ENCODE data around the gene NMUR1.
A peak's percentile ranks its signal among the peaks of the same experiment; 100 is the strongest.

NMUR1 gene

DNA sequence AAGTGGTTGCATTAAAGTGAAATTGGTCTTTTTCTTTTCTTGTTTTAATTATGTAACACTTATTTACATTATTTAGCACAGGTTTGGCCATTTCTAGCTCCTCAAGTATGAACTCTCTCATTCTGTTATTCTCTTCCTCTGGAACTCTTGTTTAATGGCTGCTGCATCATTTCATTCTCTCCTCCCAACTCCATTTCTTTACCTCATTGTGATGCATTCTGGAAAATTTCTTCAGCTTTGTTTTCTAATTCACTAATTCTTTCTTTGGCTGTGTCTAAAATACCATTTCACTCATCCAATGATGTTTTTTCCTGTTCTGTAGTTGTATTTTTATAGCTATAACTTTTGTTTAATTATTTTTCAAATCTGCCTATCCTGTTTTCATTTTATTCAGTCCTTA lies 22.5 kb upstream of the NMUR1 start:
- DNase-seq, result no peak

DNA sequence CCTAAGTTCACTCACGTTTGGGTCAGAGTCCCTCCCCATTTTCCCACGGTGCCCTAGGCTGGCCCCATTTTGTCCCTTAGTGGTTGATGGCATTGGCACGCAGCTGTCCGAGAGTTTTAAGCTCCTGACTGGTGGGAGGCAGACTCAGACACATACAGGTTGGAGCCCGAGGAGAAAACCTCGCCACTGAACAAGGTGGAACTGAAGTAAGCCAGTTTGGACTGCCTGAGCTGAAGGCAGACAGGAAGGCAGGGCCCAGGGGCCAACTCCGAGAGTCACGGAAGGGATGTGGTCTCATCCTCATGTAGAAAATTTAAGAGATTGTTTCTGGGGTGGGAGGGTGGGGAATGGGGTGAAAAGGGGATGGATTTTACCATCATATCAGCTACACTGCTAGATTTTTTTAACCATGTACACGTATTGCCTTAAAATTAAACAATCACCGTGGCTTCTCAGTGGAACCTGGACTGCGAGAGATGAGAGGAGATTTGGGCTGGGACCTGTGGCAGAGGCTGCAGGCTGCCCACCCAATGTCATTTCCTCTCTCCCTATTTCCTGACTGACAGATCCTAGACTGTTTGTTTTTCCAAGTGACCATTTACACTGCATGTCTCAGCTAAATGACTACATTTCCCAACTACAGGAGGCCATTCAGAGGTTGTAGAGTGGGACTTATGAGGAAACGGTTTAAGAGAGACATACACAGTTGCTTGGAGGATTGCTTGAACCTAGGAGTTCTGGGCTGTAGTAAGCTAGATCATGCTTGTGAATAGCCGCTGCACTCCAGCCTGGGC lies 19.4 kb upstream of the NMUR1 start:
- no peak for DNase-seq

DNA sequence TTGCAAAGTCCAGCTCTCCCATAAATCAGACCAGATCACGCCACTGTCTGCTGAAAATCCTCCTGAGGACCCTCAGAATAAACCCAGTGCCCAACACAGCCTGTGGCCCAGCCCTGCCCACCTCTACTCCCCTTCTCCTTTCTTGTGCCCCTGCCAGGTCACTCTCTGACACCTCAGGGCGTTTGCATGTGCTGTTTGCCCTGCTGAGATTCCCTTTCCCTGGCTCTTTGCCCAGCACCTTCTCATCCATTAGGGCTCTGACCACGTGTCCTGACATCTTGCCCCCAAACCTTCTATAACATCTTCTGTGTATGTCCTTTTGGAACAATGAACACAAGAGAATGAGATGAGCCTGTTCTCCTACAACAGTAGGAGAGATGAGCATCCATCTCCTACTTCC lies 18.5 kb upstream of the NMUR1 start:
- no peak for DNase-seq

DNA sequence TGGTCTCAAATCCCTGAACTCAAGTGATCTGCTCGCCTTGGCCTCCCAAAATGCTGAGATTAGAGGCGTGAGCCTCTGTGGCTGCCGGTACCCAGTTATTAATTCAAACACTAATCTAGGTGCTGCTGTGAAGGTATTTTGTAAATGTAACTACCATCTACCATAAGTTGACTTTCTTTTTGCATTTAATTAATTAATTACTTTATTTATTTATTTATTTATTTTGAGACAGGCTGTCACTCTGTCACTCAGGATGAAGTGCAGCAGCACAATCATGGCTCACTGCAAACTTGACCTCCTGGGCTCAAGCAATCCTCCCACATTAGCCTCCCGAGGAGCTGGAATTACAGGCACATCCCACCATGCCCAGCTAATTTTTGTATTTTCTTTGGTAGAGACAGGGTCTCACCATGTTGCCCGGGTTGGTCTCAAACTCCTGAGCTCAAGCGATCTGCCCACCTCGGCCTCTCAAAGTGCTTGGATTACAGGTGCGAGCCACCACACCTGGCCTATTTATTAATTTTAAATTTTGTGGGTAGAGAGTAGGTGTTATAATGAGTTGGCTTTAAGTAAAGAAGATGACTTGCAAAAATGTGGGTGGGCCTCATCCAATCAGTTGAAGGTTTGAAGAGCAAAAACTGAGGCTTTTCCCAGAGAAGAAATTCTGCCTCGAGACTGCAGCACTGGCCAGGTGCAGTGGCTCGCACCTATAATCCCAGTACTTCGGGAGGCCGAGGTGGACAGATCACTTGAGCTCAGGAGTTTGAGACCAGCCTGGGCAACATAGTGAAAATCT lies 17.3 kb upstream of the NMUR1 start:
- no peak for DNase-seq

DNA sequence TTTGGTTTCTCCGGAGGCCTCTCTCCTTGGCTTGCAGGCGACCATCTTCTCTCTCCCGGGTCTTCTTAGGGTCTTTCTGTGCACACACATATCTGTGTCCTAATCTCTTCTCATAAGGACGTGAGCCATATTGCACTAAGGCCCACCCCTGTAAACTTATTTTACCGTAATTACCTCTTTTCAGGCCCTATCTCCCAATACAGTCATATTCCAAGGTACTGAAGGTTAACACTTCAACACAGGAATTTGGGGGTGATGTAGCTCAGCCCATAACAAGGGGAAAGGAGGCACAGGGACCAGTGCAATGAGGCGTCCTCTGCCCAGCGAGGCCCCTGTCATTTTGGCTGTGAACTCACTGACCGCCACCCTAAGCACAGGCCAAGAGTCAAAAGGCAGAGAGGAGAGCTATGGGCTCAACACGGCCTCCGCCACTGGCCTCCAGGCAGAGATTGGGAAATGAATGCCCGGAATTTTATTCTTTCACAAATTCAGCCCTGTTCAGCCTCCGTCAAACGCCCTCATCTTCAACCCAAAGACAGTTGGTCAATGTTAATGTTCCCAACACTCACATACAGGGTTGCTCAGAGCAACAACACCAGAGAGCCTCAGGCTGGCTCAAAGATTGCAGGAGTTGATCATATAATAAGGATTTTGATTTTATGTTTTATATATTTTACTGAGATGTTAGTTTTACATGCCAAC lies 15.9 kb upstream of the NMUR1 start:
- peak; percentile 57 to 63 for DNase-seq

DNA sequence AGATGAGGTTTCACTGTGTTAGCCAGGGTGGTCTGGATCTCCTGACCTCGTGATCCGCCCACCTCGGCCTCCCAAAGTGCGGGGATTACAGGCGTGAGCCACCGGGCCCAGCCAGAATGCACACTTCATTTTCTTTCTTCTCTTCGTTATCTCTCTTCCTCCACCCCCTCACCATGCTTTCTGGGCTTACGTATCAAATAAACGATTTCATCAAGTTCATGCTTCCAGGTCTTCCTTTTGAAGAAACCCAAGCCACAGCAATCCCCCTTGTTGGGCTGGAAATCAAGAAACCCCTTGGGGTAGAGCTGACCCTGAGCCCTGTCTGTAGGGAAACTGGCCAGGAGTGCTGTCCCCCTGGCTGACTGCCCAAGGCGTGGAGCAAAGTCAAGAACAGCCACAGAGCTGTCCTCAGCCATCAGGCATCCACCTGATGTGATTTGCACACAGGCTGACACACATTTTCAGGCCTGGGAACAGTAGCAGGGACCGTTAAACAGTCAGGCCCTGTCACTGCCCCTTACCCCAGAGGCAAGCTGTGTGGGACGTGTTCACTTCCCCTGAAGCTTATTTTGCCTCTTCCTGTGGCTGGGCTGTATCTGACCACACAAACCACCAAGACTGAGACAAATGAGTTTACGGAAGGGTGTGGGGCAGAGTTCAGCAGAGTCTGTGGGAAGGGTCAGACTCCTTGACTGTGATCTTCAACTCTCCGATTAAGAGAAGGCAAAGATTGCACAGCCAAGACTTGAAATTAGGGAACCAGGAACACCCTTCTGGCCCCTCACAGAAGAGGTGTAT lies 15.1 kb upstream of the NMUR1 start:
- peak; percentile 96 to 97 for DNase-seq

DNA sequence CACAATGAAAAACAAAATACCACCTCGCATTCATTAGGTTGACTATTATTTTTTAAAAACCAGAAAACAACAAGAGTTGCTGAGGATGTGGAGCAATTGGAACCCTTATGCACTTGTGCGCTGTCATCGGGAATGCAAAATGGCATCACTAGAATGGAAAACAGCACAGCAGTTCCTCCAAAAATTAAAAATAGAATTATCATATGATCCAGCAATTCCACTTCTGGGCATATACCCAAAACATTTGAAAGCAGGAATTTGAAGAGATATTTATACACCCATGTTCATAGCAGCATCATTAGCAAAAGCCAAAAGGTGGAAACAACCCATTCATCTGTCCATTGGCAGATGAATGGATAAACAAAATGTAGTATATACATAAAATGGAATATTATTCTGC lies 11.9 kb upstream of the NMUR1 start:
- no peak for DNase-seq

DNA sequence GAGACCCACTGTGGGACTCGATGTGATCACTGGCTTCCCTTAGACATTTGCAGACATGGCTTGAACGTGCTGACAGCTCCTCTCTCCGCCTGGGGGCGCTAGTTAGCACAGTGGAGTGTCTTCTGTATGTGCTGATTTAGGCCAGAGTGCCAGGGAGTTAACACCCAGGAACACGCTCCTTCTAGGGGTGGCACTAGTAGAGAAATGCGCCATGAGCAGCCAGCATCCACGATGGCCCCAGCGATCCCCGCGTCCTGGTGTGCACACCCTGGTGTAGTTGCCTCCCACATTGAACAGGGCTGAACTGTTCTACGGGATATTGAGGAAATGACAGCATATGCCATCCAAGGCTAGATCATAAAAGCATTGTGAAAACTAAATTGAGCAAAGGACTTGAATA lies 11.4 kb upstream of the NMUR1 start:
- DNase-seq, result peak; percentile 23 to 43

DNA sequence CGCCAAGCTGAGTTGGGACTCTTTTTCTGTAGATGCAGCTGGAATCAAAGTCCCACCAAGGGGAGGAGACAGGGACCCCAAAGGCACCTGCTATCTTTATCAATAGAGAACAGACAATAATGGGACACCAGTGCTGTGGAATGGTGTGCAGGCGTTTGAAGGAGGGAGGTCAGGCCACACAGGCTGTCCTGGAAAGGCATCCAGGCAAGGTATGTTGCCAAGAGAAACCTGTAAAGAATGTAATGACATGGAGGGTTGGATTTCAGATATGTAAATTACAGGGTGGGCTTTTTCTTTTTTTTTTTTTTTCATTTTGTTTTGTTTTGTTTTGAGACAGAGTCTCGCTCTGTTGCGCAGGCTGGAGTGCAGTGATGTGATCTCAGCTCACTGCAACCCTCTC lies 9.7 kb upstream of the NMUR1 start:
- DNase-seq, result no peak

DNA sequence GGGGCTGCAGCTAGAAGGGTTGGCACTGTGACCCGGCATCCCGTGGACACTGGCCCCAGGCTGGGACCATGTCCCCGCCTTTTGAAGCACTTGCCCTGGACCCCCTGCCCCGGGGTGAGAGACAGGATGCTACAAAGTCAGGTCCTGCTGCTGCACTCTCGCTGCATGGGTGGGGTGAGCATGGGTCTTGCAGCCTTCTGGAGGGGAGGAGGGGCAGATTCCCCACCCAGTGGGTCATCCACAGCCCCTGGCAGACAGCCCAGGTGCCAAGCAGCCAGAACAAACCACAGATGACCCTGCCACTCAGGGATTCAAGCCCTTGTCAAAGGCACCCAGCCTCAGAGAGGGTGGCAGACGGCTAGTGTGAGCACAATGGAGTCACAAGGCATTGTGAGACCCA lies 5.7 kb upstream of the NMUR1 start:
- DNase-seq, result no peak

DNA sequence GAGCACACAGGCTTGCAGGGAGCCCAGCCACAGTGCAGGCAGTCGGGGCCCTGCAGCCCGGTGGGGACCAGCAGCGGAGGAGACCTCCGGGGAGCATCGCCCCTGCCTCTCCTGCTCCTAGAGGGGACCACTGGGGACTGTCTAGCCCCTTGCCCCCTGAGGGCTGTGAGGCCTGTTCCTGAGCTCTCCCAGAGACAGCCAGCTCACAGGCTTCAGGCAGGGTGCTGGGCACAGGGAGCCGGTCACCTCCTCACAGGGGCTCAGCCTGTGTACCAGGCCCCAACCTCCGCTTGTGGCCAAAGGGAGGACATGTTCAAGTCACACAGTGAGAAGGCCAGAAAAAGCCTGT lies 3.5 kb upstream of the NMUR1 start:
- no peak for DNase-seq

DNA sequence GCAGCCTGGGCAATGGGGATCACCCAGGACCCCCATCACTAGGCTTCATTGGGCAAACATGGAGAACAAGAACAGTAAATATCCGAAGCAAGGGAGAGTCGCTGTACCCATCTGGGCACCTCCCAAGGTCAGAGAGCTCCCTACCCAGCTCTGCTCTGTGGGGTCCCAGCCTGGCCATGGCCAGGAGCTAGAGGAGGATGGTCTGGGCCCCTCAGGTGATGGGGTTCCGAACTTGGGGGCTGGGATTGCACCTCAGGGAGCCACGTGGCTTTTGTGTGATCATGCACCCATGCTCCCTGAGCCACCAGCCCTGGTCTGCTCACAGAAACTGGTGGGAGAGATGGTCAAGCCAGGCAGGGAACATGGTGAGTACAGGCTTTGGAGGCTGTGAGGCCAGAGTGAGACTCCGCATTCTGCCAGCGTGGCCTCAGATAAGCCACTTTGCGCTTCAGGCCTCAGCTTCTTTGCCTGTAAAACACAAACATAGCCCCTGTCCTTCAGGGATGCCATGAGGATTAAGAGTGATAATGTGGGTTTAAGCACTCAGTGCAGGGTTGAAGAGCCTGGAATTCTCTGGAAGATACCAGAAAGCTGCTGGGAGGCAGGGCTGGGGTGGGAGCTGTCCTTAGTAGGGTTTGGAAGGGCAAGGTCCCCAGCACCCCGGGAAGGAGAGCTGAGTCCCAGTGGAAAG lies 3.0 kb upstream of the NMUR1 start:
- no peak for DNase-seq

DNA sequence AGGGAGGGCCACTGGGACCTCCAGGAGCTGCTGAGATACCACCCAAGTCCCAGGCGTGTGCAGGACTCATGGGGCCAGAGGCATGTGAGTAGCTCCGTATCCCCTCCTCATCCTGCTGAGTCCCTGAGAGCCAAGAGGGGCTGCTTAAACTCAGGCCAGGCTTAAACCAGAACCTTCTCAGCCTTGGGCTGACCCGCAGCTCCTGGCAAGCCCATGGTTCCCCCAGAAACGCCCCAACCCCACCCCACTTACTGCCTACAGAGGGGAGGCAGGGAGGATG lies 2.5 kb upstream of the NMUR1 start:
- no peak for DNase-seq

DNA sequence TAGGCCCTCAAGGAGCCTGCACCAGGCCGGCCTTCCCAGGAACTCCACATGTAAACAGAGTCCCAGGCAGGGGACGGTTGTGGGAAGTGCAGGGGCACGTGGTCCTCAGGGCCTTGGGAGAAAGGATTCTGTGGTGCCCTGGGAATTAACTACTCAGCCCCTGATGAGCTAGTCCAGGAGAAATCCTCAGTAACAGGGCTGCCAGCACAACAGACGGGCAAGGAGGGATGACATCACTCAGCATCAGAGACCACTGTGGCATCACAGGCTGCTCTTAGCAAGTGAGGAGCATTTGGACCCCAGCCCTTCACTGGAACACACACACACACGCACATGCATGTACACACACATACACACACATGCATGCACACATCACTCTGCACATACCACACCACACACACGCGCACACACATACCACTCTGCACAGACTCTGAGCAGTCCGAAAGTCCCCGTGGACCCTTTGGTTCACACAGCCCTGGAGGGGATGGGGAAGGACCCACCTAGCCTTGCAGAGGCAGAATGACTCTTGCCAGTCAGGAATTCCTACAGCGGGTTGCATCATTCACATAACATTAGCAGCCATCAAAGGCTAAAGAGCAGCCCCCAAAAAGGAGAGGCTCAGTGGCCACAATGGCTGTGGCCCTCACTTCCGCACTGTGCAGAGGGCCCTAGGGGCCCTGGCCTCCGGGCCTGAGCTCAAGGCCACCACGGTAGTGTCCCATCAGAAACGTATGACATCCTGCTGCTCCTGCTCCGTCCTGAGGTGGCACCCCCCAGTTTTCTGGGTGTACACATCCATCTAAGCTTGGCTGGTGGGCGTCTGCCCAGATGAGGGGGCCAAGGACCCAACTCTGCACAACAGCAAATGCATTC lies 1.9 kb upstream of the NMUR1 start:
- no peak for DNase-seq

DNA sequence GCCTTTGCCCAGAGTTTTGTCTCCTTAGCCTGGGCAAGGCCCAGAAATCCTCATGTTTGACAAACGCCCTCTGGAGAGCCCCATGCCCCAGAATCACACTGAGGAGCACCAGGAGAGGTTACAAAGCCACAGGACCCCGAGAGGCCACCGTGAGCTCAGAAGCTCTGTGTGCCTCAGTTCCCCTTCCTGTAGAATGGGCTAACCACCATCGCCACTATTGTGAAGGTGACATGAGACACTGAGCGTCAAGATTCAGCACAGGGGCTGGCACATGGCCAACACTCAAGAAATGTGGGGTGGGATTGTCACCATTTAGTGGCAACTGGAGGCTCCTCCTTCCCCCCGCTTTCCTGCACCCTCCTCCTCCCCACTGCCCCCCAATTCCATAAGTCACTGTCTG lies 1.2 kb upstream of the NMUR1 start:
- DNase-seq, result no peak

DNA sequence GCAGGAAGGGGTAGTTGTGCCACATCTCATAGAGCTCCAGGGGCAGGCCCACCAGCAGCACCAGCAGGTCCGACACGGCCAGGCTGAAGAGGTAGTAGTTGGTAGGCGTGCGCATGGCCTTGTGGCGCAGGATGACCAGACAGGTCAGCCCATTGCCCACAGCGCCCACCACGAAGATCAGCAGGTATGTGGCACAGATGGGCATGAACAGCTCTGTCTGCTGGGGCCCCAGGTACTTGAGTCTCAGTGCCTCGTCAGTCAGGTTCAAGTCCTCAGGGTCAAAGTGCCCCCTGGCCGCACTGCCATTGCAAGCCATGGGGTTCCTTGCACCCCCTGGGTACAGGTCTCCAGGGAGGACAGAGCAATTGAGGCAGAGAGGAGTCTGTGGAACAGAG lies 1.6 kb downstream of the NMUR1 start:
- DNase-seq, result no peak

DNA sequence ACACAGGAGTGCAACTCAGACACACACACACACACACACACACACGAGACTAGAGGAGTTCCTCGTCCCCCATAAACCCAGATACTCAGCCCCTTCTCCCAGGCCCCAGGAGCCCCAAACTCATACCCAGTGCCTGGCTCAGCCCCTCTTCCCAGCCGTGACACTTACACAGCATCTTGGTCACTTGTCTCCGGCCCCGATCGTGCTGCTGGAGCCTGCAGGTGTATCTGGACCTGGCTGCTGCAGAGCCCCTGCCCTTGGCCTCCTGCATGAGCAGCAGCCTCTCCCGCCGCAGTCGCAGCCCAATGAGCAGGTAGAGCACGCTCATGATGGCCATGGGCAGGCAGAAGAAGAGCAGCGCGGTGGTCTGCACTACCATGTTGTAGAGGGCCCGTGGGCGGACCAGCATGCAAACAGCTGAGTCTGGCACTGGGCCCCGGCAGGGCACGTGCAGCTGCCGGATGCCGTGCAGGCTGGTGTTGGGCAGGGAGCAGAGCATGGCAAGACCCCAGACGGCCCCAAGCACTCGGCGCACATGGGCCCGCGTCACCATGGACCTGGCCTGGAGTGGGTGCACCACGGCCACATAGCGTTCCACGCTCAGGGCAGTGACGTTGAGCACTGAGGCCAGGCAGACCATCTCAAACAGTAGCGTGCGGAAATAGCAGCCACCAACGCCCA lies 2.1 kb downstream of the NMUR1 start:
- no peak for DNase-seq

DNA sequence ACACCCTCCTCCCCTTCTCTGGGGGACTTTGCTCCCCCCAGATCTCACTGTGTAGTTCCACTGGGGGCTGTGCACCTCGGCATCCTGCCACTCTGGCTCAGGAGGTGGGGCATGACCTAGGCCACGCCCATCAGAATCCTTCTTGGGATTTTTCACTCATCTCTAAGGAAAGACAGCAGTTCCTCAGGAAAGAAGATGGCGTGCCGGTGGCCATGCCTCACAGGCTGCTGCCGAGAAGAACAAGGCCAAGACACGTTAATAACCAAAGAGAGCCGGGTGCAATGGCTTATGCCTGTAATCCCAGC lies 3.2 kb downstream of the NMUR1 start:
- DNase-seq, result no peak

DNA sequence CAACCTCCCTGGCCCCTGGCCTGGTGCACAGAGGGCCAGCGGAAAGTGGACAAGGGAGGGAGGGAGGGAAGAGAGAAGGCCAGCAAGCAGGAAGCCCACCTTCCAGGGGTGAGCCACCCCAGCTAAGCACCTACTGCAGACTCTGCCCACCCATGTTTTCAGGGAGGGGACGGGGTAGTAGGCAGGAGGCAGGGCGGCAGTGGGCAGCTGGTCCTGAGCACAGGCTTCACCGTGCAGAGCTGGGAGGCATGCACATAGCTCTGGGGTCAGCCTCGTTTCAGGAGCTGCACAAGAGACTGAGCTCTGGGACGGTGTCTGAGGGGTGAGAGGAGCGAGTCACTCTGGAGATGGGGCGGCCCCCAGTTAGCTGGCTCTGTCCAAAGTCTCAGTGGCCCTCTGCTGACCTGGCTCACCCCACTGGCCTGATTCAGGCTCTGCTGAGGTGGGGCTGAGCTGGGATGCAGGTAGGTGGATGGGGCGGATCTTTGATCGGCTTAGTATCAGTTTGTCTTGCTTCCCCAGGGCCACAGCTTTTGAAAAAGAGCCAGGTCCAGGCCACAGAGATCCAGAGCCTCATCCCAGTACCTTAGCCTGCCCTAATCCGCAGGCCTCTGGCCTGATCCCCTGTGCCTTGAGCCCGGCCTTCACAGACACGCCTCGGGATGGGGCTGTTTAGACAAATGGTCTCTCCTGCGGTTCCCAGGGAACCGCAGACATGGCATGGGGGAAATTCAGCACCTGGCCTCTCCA lies 3.7 kb downstream of the NMUR1 start:
- DNase-seq, result no peak

Measured in inflammatory macrophage (primary cell).